NCI-H1417 (cell line): ENCODE results near the gene RHOA.
A peak's percentile ranks its signal among the peaks of the same experiment; 100 is the strongest.

ENCODE experiments used
- DNase-seq, 3 experiments: peaks; one replicate each; lab custom pipeline; 2025; lab: John Stamatoyannopoulos, UW

Gene RHOA

DNA sequence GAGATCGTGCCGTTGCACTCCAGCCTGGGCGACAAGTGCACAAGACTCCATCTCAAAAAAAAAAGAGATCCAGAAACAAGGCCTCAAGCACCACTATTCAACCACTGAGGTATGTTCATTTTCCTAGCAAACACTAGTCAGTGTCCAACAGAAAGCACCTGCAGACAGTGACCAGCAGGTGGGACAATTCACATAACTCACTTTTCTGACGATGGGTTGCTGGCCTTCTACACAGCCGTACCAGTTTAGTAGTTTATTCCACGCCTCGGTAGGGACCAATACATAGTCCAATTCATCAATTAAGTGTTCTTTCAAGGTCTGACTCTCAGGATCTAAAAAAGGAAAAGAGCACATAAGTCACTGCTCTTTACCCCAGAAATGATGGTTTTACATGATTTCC lies 84.3 kb downstream of the RHOA start:
- DNase-seq = peak in 1 of 3 experiments; percentile 6

DNA sequence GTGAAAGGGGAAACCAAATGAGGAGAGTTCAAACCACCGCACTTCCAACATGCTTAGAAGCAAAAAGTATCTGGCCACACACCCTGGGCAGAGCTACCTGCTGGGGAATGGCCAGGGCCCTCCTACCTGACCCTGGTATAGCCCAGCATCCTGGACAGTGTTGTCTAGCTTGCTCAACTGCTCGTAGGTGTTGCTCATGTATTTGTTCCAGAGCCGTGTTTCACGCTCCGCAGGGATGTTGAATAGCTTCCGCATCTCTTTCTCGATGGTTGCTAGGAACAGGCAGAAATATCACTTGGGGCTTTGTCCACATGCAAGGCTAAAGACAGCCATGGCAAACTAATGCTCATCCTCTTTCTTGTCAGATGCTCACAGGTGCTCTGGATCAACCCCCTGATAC lies 87.0 kb downstream of the RHOA start:
- DNase-seq = no peak

DNA sequence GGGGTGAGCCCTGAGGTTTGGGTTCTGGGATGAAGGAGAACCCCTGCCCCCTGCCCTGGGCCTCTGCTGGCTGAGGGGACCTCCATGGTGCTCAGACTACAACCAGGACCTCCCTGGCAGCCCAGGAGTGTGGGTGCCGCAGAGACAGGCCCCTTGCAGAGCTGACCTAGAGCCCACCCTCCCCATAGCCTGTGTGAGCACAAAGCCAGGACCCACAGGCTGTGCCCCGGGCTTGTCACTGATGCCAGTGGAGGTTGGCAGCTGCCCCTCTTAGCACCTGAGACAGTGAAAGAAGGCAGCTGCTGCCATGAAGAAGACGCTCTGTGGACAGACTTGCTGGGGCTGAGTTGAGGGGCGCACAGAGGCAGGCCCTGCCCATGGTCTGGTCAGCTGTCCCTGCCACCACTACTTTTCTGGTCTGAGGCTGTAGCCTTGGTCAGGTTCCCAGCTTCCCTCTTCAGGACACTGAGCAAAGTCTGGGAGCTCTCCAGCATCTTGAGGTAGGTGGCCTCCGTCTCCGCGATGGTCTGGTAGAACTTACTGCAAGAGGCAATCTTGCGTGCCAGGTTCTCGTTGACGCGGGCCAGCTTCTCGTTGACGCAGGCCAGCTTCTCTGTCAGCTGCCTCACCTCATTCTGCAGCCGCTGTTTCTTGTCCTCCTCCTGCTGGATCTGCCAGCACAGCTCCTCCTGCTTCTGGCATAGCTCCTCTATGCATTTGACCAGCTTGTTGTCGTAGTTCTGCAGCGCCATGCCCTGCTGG lies 94.9 kb downstream of the RHOA start:
- DNase-seq = no peak

DNA sequence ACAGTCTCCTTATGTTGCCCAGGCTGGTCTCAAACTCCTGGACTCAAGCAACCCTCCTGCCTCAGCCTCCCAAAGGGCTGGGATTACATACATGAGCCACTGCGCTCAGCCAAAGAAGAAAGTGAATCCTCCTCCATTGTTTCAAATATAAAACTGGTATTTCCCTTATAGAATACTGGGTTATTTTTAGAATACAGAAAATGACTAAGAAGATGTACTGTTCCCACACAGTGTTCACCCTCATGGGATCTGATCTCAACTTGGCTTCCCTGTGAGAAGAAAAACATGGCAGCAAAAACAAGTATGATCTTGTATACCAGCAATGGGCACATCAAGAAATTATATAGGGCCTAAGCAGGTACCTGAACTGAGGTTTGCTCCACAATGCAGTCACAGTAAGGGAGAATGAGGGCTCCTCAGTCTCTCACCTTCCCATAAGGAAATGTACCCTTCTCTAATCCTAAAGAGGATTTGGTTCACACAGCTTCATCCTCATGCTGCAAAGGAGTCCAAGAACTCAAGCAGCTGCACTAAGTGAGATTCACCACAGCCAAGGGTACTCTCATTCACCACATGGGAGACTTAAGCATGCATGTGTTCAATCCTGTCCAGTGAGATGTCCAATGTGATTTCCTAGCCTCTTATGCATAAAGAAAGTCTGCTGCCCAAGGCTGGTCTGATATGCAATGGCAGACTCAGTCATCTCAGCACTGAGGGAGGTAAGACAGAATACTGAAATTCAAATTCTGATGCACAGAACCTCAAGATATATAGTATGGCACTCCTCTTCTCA lies 97.7 kb downstream of the RHOA start:
- DNase-seq = no peak

DNA sequence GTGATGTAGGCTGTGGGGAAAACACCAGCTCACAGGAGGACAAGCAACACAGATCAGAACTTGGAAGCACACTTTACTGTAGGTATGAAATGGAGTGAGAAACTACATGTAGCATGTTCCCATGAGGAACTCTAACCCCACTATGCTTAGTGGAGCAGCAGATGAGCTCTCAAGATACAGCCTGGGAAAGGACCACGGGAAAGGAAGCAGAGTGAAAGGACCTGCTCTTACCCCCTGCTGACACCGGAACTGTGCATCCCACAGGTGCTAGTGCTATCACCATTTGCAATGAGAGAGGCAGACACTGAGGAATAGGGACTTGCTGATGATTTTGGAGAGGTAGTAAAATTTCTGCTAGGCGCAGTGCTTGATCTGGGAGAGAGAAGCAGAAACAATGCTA lies 100.5 kb downstream of the RHOA start:
- DNase-seq = no peak

DNA sequence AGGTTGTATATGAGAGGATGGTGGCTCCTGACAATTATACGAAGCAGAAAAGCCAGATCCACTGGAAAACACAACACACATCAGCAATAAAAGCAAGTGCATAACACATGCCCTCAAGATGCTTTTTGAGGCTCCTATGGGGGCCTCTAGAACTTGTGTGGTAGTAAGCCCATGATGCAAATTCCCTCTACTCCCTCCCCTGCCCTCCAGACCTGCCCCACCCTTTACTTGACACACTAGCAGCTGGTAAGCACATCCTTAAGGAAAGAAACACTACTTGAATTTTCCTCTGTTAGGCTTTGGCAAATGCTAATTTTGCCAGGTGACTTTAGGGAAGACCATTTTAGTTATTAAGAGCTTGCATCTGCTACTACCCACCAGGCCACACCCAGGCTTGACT lies 101.1 kb downstream of the RHOA start:
- DNase-seq = no peak
